ENCODE measurements around the gene GLIS1.

Gene GLIS1

GRCh38 chr1:53477651-53478501 lies 261.1 kb downstream of the GLIS1 start:
- DNase-seq, result no peak

GRCh38 chr1:53476579-53476978 lies 262.4 kb downstream of the GLIS1 start:
- no peak for DNase-seq

DNA sequence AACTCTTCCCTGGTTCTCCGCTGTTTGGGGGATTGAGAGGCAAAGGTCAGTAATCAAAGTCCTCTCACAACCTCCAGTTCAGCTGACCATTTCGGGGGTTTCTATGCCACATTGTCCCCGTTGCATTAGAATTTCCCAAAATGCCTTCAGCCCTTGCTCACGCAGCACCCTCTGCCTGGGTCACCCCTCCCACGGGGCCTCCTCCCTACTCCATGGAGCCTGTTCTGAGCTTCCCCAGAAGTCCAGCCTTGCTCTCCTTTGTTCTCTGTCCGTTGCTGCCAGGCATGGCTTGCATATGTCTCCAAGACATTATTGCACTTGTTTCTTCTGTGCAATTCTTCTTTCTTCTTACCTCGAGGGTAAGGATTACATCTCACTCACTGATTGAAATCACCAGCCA lies 263.3 kb downstream of the GLIS1 start:
- no peak for DNase-seq

DNA sequence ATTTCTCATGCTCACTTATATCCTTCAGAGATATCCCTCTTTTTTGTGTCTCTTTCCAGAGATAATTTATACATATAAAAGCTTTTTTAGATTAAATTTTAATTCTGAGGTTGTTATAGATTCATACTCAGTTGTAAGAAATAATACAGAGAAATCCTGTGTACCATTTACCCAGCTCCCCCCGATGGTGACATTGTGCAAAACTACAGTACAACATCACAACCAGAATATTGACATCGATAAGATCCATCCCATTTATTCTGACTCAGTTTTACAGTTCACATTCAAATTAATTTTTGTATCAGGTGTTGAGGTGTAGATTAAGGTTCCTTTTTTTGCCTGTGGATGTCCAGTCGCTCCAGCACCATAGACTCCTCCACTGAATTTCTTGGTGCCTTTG lies 265.5 kb downstream of the GLIS1 start:
- no peak for DNase-seq

- no peak for DNase-seq
Measured at GRCh38 chr1:53471000-53471399, 268.0 kb downstream of the GLIS1 start.

DNA sequence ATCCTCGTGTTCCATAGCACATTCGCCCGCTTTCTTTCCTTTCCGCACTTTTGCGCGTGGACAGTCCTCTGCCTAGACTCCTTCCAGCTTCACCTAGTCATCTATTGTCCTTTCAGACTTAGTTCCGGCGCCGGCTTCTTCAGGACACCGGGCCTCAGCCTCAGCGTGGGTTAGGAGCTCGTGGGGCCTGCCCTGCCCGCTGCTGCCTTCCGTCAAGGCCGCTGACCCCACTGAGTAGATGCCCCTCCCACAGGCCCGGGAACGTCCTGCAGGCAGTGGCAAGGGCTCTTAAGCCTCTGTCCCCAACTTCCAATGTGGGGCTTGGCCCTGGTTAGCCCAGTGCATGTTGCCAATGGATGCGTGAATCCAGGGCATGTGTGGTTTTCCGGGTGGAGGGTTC lies 268.4 kb downstream of the GLIS1 start:
- no peak for DNase-seq

- no peak for DNase-seq
Measured at GRCh38 chr1:53470155-53470554, 268.8 kb downstream of the GLIS1 start.

GRCh38 chr1:53469373-53469772 lies 269.6 kb downstream of the GLIS1 start:
- no peak for DNase-seq

GRCh38 chr1:53468374-53468773 lies 270.6 kb downstream of the GLIS1 start:
- DNase-seq, result no peak

- no peak for DNase-seq
Measured at GRCh38 chr1:53467391-53467790, 271.6 kb downstream of the GLIS1 start.

DNA sequence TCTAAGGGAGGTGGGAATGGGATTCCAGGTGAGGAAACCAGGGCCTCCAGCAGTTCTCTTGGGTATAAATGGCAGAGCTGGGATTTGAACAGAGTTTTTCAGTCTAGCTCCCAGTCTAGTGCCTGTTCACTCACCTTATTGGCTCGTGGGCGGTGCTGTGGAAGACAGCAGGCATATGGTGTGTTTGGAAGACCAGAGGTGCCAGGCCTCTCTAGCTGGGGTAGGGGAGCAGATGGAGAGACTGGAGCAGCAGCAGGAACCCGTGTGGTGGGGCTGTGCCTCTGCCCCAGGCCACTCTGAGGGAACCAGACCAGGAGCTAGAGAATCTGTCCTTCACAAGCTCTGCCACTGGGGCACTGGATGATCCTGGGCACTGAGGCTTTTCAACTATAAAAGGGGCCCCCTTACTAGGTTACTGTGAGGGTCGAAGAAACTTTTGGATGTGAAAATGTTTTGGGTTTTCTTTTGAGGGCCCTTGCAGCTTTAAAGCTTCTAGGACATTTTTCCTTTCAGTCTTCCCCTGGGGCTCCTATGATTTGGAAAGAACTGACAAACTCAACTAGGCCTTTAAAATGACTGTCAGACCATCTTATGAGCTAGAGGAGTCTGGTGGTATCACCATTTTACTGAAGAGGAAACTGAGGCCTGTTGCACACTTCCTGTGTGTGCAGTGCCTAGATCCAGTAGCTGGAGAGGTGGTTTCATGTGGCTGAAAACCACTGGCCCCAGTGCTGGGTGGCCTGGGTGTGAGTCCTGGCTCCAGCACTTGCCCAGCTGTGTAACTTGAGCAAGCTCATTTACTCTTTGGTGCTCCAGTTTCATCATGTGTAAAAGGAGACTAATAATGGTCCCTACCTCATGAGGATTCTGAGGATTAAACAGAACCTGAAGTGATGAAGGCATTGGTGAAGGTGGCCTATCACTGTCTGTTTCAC lies 273.7 kb downstream of the GLIS1 start:
- DNase-seq, result no peak

GRCh38 chr1:53463961-53464899 lies 274.7 kb downstream of the GLIS1 start:
- DNase-seq, result no peak

- no peak for DNase-seq
Measured at GRCh38 chr1:53462769-53463501, 276.0 kb downstream of the GLIS1 start.

GRCh38 chr1:53462193-53462592 lies 276.8 kb downstream of the GLIS1 start:
- no peak for DNase-seq

DNA sequence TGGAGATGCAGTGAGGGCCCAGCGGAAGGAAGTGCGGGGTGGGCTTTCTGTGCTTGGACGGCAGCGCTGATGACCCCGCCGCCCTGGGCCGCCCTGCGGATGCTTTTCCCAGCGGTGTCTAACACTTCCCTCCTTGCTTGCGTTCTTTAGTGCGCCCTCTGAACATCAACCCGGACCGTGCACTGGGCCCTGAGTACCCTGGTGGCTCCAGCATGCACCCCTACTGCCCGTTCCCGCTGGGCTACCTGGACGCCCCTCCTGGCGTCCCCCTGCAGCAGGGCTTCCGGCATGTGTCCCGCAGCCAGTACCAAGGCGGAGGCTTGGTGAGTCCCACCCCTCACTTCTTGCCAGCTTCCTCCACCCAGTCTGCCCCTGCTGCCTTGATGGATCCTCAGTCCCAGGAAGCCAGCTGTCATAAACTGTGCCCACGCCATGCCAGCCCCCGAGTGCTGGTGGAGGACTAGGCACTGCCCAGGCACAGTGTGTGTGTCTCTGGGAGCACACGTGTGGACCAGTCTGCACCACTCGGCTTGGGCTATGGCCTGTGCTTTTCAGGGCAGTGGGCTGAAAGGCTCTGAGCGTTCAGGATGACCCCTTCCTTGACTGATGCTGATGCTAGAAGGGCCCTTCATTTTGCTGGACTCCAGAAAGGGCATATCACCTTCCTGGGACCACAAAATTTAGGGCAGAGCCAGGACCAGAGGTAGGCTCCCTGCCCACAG lies 277.5 kb downstream of the GLIS1 start:
- no peak for DNase-seq

GRCh38 chr1:53460666-53461322 lies 278.2 kb downstream of the GLIS1 start:
- DNase-seq, result no peak

DNA sequence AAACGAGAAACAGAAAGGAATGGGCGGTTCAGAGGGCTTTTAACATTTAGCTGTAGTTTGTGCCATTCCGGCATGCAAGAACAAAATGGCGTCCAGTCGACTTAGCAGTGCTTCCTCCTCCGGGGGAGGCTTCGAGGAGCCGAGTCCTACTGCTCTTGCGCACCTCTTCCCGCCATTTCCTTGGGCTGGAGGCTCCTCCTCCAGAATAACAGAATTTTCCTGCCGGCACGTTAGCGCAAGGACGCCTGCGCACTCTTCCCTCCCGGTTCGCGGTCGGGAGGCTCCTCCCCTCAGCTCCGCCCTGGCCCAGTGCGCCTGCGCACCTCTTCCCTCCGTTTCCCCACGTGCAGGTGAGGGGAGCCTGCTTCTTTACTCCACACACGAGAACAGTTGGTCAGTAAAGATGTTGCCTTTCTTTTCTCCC lies 278.7 kb downstream of the GLIS1 start:
- no peak for DNase-seq

GRCh38 chr1:53459321-53460175 lies 279.4 kb downstream of the GLIS1 start, which contains the start of gene DMRTB1:
Gene DMRTB1, plus strand, starts transcription at chr1:53459399. Its CDS starts 55 bp downstream, at chr1:53459454.
- DNase-seq, result no peak

GRCh38 chr1:53458634-53459033 lies 280.3 kb downstream of the GLIS1 start:
- DNase-seq, result no peak

Measured in activated CD4-positive, alpha-beta T cell treated with anti-CD3 and anti-CD28 coated beads, Interleukin-2, amount 50 U/mL, for 4 hours (primary cell).